Measurements from ENCODE around the gene ANXA2R. TPM values are rescaled to one million over a fixed set of nuclear protein-coding genes. Genes with fewer than 3 reads are reported as not detected.
"Not testable (repeated sequence)": the region's sequence is repeated elsewhere in the genome, so short reads cannot be mapped to it uniquely, and the experiment has no call there.

Gene ANXA2R
- total RNA-seq, 2 experiments from 2014 or later, result 8.0 to 10.4 TPM

DNA sequence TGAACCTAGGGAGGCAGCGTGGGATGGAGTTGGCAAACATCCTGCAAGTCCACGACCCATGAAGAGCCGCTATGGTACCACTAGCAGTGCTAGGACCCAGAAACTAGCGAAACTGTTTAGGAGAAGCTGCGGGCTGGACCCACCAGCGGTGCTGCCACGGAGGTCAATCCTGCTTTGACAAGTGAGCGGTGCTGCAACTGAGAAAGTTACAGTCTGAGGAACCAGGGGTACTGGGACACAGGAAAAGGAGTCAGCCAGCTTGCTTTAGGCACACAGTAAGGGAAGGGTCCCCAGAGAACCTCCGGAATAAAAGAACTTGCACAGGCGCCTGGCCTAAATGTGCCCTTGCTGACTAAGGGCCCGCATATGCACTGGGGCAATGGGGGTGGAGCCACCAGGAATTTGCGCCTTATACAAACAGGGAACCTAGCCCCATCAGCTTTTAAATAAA is 23.6 kb upstream of the ANXA2R start:
- TF ChIP-seq, protein P1, sequence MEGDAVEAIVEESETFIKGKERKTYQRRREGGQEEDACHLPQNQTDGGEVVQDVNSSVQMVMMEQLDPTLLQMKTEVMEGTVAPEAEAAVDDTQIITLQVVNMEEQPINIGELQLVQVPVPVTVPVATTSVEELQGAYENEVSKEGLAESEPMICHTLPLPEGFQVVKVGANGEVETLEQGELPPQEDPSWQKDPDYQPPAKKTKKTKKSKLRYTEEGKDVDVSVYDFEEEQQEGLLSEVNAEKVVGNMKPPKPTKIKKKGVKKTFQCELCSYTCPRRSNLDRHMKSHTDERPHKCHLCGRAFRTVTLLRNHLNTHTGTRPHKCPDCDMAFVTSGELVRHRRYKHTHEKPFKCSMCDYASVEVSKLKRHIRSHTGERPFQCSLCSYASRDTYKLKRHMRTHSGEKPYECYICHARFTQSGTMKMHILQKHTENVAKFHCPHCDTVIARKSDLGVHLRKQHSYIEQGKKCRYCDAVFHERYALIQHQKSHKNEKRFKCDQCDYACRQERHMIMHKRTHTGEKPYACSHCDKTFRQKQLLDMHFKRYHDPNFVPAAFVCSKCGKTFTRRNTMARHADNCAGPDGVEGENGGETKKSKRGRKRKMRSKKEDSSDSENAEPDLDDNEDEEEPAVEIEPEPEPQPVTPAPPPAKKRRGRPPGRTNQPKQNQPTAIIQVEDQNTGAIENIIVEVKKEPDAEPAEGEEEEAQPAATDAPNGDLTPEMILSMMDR (IDR thresholded peaks at IDR 0.05), result no peak
- Mint-ChIP-seq H3K9me3 (peaks cover 10% of the 10 kb centered on the region), H3K27ac (peak overlapping the region; percentile 23), H3K27me3 (no peaks in the 10 kb centered on the region), H3K36me3 (ENCODE audit: low read depth) (peaks cover 17% of the 10 kb centered on the region), H3K4me1 (ENCODE audit: low read depth) (peaks cover 17% of the 10 kb centered on the region), H3K4me3 (no peak overlapping the region)
- intact Hi-C loops (cut with micrococcal nuclease), result loop anchor here (1.0 to 10.0 kb wide), 3 partner anchors 23 to 421 kb away; partner anchors contain the start of genes ANXA2R and TMEM267
- ATAC-seq (no peak), DNase-seq (no peak)
- POLR2A ChIA-PET, result interaction anchor here (0.6 to 5.5 kb wide), 11 partner anchors 10 to 155 kb away, joined by 3 to 131 read pairs (median 7); partner anchors contain the start of gene ANXA2R
- CTCF ChIA-PET, result interaction anchor here (0.7 to 3.3 kb wide), 11 partner anchors 14 to 155 kb away, joined by 3 to 41 read pairs (median 8); partner anchors contain the start of gene ZNF131

DNA sequence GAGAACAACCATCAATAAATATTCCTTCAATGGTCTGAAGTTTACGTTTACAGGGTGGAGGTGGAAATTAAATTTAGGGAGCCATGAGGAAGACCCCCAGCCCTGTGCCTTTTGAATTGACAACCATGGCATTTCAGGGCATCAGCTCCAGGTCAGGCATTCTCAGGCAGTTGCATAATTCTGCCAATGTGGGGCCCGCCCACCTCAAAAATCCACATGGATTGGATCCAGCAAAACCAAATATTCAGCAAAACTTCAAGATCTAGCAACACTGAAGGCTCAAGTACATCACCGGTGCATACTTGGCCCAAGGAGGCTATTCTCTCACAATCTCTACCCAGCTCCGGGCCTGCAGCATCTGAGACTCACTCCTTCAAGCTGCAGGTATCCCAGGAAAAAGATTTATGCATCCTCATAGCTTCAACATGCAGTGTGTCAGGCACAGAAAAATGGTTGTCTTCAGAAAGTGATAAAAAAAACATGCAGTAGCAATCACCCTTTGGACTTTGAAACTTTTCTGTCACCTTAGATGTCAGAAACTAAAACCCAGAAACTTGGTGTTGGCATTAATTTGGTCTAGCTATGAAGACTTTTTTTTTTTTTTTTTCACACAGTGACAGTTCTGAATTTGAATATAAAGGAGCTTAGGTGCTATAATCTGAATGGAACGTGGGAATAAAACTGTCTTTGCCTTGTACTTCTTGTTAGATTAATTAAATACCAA is 21.4 kb upstream of the ANXA2R start:
- intact Hi-C loops (cut with micrococcal nuclease), result loop anchor here (10.0 kb wide), 1 partner anchor 423 kb away; the partner anchor contains the start of gene TMEM267
- Mint-ChIP-seq H3K9me3 (peaks cover 18% of the 10 kb centered on the region), H3K36me3 (ENCODE audit: low read depth) (peaks cover 3% of the 10 kb centered on the region), H3K4me1 (ENCODE audit: low read depth) (peaks cover 7% of the 10 kb centered on the region), H3K27me3 (no peaks in the 10 kb centered on the region), H3K27ac (peak overlapping the region; percentile 41), H3K4me3 (no peak overlapping the region)
- ATAC-seq, result no peak
- TF ChIP-seq, protein P1 (IDR thresholded peaks at IDR 0.05), result no peak
- CTCF ChIA-PET, result interaction anchor here (0.7 to 1.9 kb wide), 8 partner anchors 10 to 667 kb away, joined by 3 to 7 read pairs (median 4); no protein-coding TSS in a partner anchor
- POLR2A ChIA-PET, result interaction anchor here (1.0 to 2.0 kb wide), 4 partner anchors 10 to 42 kb away, joined by 3 to 9 read pairs (median 4); no protein-coding TSS in a partner anchor
- no peak for DNase-seq

DNA sequence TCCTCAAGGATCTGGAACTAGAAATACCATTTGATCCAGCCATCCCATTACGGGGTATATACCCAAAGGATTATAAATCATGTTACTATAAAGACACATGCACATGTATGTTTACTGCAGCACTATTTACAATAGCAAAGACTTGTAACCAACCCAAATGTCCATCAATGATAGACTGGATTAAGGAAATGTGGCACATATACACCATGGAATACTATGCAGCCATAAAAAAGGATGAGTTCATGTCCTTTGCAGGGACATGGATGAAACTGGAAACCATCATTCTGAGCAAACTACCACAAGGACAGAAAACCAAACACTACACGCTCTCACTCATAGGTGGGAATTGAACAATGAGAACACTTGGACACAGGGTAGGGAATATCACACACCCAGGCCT is 19.9 kb upstream of the ANXA2R start:
- DNase-seq; H3K27ac Mint-ChIP-seq; ATAC-seq; H3K4me3 Mint-ChIP-seq; H3K27me3 Mint-ChIP-seq; POLR2A ChIA-PET; H3K36me3 Mint-ChIP-seq (ENCODE audit: low read depth); H3K4me1 Mint-ChIP-seq (ENCODE audit: low read depth); CTCF ChIA-PET: not testable (repeated sequence)
- intact Hi-C loops (cut with micrococcal nuclease), result loop anchor here (10.0 kb wide), 1 partner anchor 425 kb away; the partner anchor contains the start of gene TMEM267
- peaks cover 18% of the 10 kb centered on the region for H3K9me3 Mint-ChIP-seq

DNA sequence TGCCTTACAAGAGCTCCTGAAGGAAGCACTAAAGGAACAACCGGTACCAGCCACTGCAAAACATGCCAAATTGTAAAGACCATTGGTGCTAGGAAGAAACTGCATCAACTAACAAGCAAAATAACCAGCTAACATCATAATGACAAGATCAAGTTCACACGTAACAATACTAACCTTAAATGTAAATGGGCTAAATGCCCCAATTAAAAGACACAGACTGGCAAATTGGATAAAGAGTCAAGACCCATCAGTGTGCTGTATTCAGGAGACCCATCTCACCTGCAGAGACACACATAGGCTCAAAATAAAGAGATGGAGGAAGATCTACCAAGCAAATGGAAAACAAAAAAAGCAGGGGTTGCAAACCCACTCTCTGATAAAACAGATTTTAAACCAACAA is 15.0 kb upstream of the ANXA2R start:
- Mint-ChIP-seq H3K36me3 (ENCODE audit: low read depth) (peaks cover 12% of the 10 kb centered on the region), H3K9me3 (peaks cover 15% of the 10 kb centered on the region)
- DNase-seq; ATAC-seq; H3K27ac Mint-ChIP-seq; CTCF ChIA-PET; intact Hi-C loops (cut with micrococcal nuclease); H3K4me3 Mint-ChIP-seq; H3K27me3 Mint-ChIP-seq; H3K4me1 Mint-ChIP-seq (ENCODE audit: low read depth): not testable (repeated sequence)
- POLR2A ChIA-PET, result interaction anchor here (1.0 kb wide), 1 partner anchor 12 kb away, joined by 5 read pairs; no protein-coding TSS in a partner anchor

DNA sequence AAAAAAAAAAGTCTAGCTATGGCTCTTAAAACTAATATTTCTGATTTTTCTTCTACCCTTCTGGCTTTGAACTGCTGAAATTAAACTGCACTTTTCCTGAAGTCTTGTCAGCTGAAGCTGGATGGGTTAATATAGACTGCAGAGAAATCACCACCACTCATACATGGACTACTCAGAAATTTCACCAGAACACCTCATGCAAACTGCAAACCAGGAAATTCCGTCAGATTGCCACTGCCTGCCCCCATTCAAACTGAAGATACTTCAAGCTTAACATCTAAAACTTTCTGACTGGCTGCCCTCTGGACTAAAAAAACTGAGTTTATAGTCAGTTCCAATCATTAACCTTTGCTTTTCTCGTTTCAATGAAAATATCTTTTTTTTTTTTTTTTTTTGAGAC is 11.6 kb upstream of the ANXA2R start:
- Mint-ChIP-seq H3K9me3 (no peaks in the 10 kb centered on the region), H3K27me3 (no peaks in the 10 kb centered on the region), H3K4me3 (no peak overlapping the region), H3K27ac (no peak overlapping the region), H3K4me1 (ENCODE audit: low read depth) (peaks cover 30% of the 10 kb centered on the region), H3K36me3 (ENCODE audit: low read depth) (peaks cover 10% of the 10 kb centered on the region)
- ATAC-seq (no peak), DNase-seq (no peak)
- ChIA-PET POLR2A (interaction anchor here (0.6 to 1.2 kb wide), 2 partner anchors 10 to 54 kb away, joined by 3 read pairs; no protein-coding TSS in a partner anchor), CTCF (interaction anchor here (0.7 to 4.2 kb wide), 3 partner anchors 10 to 299 kb away, joined by 4 to 18 read pairs (median 7); no protein-coding TSS in a partner anchor)
- TF ChIP-seq, protein P1 (IDR thresholded peaks at IDR 0.05), result no peak
- intact Hi-C loops (cut with micrococcal nuclease), result no loop called here

All from activated CD8-positive, alpha-beta T cell treated with anti-CD3 and anti-CD28 coated beads for 36 hours (primary cell).